Smooth muscle cell (in vitro differentiated cells): ENCODE measurements around the gene LIPH. TPM values are rescaled to one million over a fixed set of nuclear protein-coding genes. Genes with fewer than 3 reads are reported as not detected.

Source experiments
- DNase-seq: peaks from one replicate; lab custom pipeline; 2025; ENCODE audit not compliant: unreplicated experiment; lab: John Stamatoyannopoulos, UW
- H2AFZ ChIP-seq: fragments of 200-600 bp; sonication (generic); 2 replicates; pipeline ENCODE4 v1.6.0; 2016; ENCODE audit warnings: antibody characterized with exemption, low read depth, mild to moderate bottlenecking
- H3F3A ChIP-seq: fragments of 200-600 bp; sonication (generic); 2 replicates; pipeline ENCODE4 v1.6.0; 2017; ENCODE audit warnings: antibody characterized with exemption, low read depth
- H3K27ac ChIP-seq: fragments of 200-600 bp; sonication (generic); 2 replicates; pipeline ENCODE4 v1.5.1; 2016; ENCODE audit warnings: low read depth, mild to moderate bottlenecking
- H3K27me3 ChIP-seq: fragments of 200-600 bp; sonication (generic); 2 replicates; pipeline ENCODE4 v1.6.1; 2016; ENCODE audit warnings: low read depth, mild to moderate bottlenecking
- H3K36me3 ChIP-seq: fragments of 200-600 bp; sonication (generic); 2 replicates; pipeline ENCODE4 v1.5.1; 2016; ENCODE audit warnings: low read depth
- H3K4me1 ChIP-seq: fragments of 200-600 bp; sonication (generic); 2 replicates; pipeline ENCODE4 v1.5.1; 2016; ENCODE audit warnings: low read depth
- H3K4me2 ChIP-seq: fragments of 200-600 bp; sonication (generic); 2 replicates; pipeline ENCODE4 v1.6.0; 2016; ENCODE audit warnings: mild to moderate bottlenecking
- H3K4me3 ChIP-seq: fragments of 200-600 bp; sonication (generic); 2 replicates; pipeline ENCODE4 v1.5.1; 2016; ENCODE audit warnings: mild to moderate bottlenecking
- H3K79me2 ChIP-seq: fragments of 200-600 bp; sonication (generic); 2 replicates; pipeline ENCODE4 v1.6.0; 2016; ENCODE audit warnings: low read depth, mild to moderate bottlenecking
- H3K9ac ChIP-seq: fragments of 200-600 bp; sonication (generic); 2 replicates; pipeline ENCODE4 v1.6.0; 2016; ENCODE audit warnings: low read depth
- H3K9me3 ChIP-seq: fragments of 200-600 bp; sonication (generic); replicated peaks from 2 replicates; pipeline ENCODE4 v1.5.1; 2016; ENCODE audit warnings: low read depth
- H4K20me1 ChIP-seq: fragments of 200-600 bp; sonication (generic); 2 replicates; pipeline ENCODE4 v1.6.0; 2016; ENCODE audit warnings: low read depth
- WGBS: methylation state at CpG from one replicate; pipeline ENCODE4 v1.1.7; 2016; ENCODE audit warnings: low lambda C conversion rate; 5-methylcytosine and 5-hydroxymethylcytosine counted together
- polyA plus RNA-seq: library from polyadenylated mRNA; unstranded; fragments of >200 nt; fragmentation: Nextera tagmentation; extraction: Ambion mirVana; gene quantifications from 2 replicates; pipeline ENCODE4 v1.2.1, GENCODE V29; 2016
- total RNA-seq: library from RNA; depleted of rRNA; stranded (reverse); fragments of >200 nt; gene quantifications from 2 replicates; pipeline ENCODE4 v1.2.3, GENCODE V29; 2014
- TF ChIP-seq, protein P1 (sequence below): fragments of 200-600 bp; sonication (generic); IDR thresholded peaks from 2 replicates; pipeline ENCODE4 v1.5.1; 2017; ENCODE audit warnings: borderline replicate concordance, mild to moderate bottlenecking, antibody characterized with exemption; ENCODE audit not compliant: insufficient read depth, poor library complexity, severe bottlenecking

LIPH gene
- total and polyA plus RNA-seq, 2 experiments from 2014 or later, result 0.03 to 0.04 TPM

DNA sequence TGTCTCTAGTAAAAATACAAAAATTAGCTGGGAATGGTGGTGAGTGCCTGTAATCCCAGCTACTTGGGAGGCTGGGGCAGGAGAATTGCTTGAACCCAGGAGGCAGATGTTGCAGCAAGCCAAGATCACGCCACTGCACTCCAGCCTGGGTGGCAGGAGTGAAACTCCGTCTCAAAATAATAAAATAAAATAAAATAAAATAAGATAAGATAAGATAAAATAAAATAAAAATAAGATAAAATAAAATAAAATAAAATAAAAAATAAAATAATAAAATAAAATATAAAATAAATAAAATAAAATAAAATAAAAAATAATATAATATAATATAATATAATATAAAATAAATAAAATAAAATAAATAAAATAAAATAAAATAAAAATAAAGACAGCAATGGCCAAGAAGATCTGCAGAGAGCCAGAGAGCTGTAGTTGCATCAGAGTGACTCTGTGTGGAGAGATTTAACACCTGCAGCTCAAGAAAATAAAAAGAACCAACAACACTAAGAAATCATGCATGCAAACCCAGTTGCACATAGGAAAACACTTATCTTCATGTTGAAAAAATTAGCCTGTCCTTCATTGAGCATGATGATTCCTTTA, 25.9 kb downstream of the LIPH start:
- Histone ChIP-seq H4K20me1 (no peaks in the 10 kb centered on the region), H3K4me1 (no peaks in the 10 kb centered on the region), H3K4me2 (no peak overlapping the region), H3K4me3 (no peak overlapping the region), H3K9me3 (no peaks in the 10 kb centered on the region), H3F3A (no peaks in the 10 kb centered on the region), H3K27me3 (peaks cover 24% of the 10 kb centered on the region), H3K79me2 (no peaks in the 10 kb centered on the region), H3K27ac (no peak overlapping the region), H2AFZ (no peak overlapping the region), H3K9ac (no peak overlapping the region), H3K36me3 (no peaks in the 10 kb centered on the region)
- no peak for DNase-seq
- TF ChIP-seq, protein P1, sequence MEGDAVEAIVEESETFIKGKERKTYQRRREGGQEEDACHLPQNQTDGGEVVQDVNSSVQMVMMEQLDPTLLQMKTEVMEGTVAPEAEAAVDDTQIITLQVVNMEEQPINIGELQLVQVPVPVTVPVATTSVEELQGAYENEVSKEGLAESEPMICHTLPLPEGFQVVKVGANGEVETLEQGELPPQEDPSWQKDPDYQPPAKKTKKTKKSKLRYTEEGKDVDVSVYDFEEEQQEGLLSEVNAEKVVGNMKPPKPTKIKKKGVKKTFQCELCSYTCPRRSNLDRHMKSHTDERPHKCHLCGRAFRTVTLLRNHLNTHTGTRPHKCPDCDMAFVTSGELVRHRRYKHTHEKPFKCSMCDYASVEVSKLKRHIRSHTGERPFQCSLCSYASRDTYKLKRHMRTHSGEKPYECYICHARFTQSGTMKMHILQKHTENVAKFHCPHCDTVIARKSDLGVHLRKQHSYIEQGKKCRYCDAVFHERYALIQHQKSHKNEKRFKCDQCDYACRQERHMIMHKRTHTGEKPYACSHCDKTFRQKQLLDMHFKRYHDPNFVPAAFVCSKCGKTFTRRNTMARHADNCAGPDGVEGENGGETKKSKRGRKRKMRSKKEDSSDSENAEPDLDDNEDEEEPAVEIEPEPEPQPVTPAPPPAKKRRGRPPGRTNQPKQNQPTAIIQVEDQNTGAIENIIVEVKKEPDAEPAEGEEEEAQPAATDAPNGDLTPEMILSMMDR, result no peak
- WGBS, result 95% methylated on average over 2 of the region's 2 CpGs

DNA sequence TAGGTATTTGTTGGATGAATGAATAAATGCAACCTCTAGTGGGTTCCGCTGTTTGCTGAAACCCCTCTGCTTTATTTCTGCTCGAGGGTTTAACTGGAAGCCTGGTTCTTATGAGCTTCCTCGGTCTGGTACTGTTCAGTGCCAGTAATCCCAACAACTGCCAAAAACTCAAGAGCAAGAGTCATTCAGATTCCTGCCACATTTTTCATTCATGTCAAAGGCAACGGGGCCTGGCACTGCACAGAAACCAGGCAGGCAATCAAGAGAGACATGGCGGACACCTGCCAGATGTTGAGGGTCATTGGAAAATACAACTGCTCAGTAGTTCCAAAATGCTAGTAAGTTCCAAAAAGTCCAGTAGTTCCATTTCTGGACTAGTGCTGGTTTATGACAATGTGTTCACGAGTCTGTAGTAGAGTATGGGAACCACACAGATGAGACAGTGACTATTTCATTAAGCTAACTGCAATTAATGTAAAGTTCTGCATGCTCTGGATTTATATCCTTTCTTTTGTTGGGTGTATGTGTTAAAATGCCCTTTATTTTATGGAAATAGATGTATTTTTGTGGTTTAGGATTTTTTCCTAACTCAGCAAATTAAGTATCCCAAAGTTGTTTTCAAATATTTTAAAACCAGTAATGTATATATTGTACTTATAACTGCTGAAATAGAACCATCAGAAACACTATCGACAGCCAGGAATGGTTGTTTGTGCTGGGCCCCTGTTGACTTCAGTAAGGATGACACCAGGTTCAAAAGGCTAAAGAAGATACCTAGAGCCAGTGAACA, 30.8 kb downstream of the LIPH start:
- Histone ChIP-seq H3F3A (no peaks in the 10 kb centered on the region), H3K9ac (no peak overlapping the region), H2AFZ (no peak overlapping the region), H3K4me3 (no peak overlapping the region), H3K79me2 (no peaks in the 10 kb centered on the region), H3K9me3 (no peaks in the 10 kb centered on the region), H3K27ac (no peak overlapping the region), H4K20me1 (no peaks in the 10 kb centered on the region), H3K27me3 (peaks cover 27% of the 10 kb centered on the region), H3K4me2 (no peak overlapping the region), H3K4me1 (no peaks in the 10 kb centered on the region), H3K36me3 (no peaks in the 10 kb centered on the region)
- WGBS, result 86% methylated on average over 7 of the region's 7 CpGs
- no peak for DNase-seq
- TF ChIP-seq, protein P1, result no peak

DNA sequence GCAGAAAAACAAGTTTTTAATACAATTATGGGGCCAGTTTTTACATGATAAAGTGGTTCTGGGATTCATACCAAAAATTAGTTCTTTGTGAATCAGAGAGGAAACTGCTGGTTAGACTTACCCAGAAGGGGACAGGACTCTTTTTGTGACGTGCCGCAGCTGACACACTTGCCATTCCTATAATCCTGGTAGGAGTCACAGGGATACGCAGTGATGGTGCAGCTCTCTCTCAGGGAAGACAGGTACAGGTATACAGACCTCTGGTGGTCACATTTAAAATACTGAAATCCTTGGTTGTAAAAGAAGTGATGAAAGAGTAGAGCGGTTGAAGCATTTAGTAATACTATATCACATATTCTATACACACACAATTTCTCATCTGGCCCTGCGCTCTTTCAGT, 33.4 kb downstream of the LIPH start:
- H3K4me1 ChIP-seq, result no peaks in the 10 kb centered on the region
- no peaks in the 10 kb centered on the region for H4K20me1 ChIP-seq
- no peak overlapping the region for H3K27ac ChIP-seq
- H3K9me3 ChIP-seq, result no peaks in the 10 kb centered on the region
- H3K36me3 ChIP-seq, result no peaks in the 10 kb centered on the region
- TF ChIP-seq, protein P1, result no peak
- no peaks in the 10 kb centered on the region for H3F3A ChIP-seq
- H3K27me3 ChIP-seq, result peaks cover 38% of the 10 kb centered on the region
- no peak for DNase-seq
- H2AFZ ChIP-seq, result no peak overlapping the region
- 84% methylated on average over 5 of the region's 5 CpGs for WGBS
- no peak overlapping the region for H3K9ac ChIP-seq
- H3K4me2 ChIP-seq, result no peak overlapping the region
- H3K4me3 ChIP-seq, result no peak overlapping the region
- H3K79me2 ChIP-seq, result no peaks in the 10 kb centered on the region
